HepG2 (cell line): ENCODE results near the gene UBR1. TPM values are rescaled to one million over a fixed set of nuclear protein-coding genes. Genes with fewer than 3 reads are reported as not detected.

ENCODE experiments used
- AGO1 ChIP-seq: fragments of 200-400 bp; formaldehyde crosslinking; IDR thresholded peaks from 2 replicates; pipeline ENCODE4 v1.6.1; 2017; ENCODE audit warnings: mild to moderate bottlenecking, low read depth, low read length, moderate library complexity; ENCODE audit not compliant: poor library complexity, severe bottlenecking
- NR2F2 ChIP-seq: IDR thresholded peaks from 2 replicates; pipeline ENCODE4 v1.6.1; 2012; ENCODE audit warnings: low read depth, inconsistent platforms, borderline replicate concordance
- NR2F6 ChIP-seq, 2 experiments: IDR thresholded peaks; 2 replicates each; pipeline ENCODE4 v1.6.1; 2016; ENCODE audit warnings: antibody characterized with exemption in 1 of 2, mild to moderate bottlenecking in 1 of 2
- POGK ChIP-seq: sonication (generic); formaldehyde crosslinking; conservative IDR thresholded peaks from 2 replicates; pipeline ENCODE4 v1.8.0; 2022; ENCODE audit warnings: mild to moderate bottlenecking, moderate library complexity, missing genetic modification reagents
- XBP1 ChIP-seq: sonication (generic); formaldehyde crosslinking; IDR thresholded peaks from 2 replicates; pipeline ENCODE4 v1.5.0; 2020; ENCODE audit warnings: missing genetic modification reagents
- ZNF260 ChIP-seq: sonication (generic); formaldehyde crosslinking; IDR thresholded peaks from 2 replicates; pipeline ENCODE4 v1.4.0; 2020; ENCODE audit warnings: missing genetic modification reagents, low read depth, mild to moderate bottlenecking, borderline replicate concordance
- ZNF382 ChIP-seq: sonication (generic); formaldehyde crosslinking; IDR thresholded peaks from 2 replicates; pipeline ENCODE4 v1.5.0; 2020; ENCODE audit warnings: missing genetic modification reagents, mild to moderate bottlenecking, borderline replicate concordance
- ZNF451 ChIP-seq: sonication (generic); formaldehyde crosslinking; IDR thresholded peaks from 2 replicates; pipeline ENCODE4 v1.5.0; 2020; ENCODE audit warnings: mild to moderate bottlenecking, missing genetic modification reagents
- ZNF512 ChIP-seq: sonication (generic); formaldehyde crosslinking; IDR thresholded peaks from 2 replicates; pipeline ENCODE4 v1.4.0; 2020; ENCODE audit warnings: mild to moderate bottlenecking, missing genetic modification reagents
- ZNF691 ChIP-seq: sonication (generic); formaldehyde crosslinking; IDR thresholded peaks from 2 replicates; pipeline ENCODE4 v1.4.0; 2020; ENCODE audit warnings: missing genetic modification reagents, low read depth, mild to moderate bottlenecking, borderline replicate concordance
- ZNF703 ChIP-seq: sonication (generic); formaldehyde crosslinking; IDR thresholded peaks from 2 replicates; pipeline ENCODE4 v1.5.1; 2020; ENCODE audit warnings: missing genetic modification reagents, mild to moderate bottlenecking, moderate library complexity, borderline replicate concordance
- ZNF747 ChIP-seq: sonication (generic); formaldehyde crosslinking; IDR thresholded peaks from 2 replicates; pipeline ENCODE4 v1.8.1; 2023; ENCODE audit warnings: missing genetic modification reagents, mild to moderate bottlenecking, borderline replicate concordance
- ZNF75D ChIP-seq: sonication (generic); formaldehyde crosslinking; IDR thresholded peaks from 2 replicates; pipeline ENCODE4 v1.8.1; 2023; ENCODE audit warnings: missing genetic modification reagents, mild to moderate bottlenecking, borderline replicate concordance
- ZSCAN22 ChIP-seq: sonication (generic); formaldehyde crosslinking; IDR thresholded peaks from 2 replicates; pipeline ENCODE4 v1.4.0; 2020; ENCODE audit warnings: mild to moderate bottlenecking, missing genetic modification reagents
- polyA plus RNA-seq, 8 experiments: library from polyadenylated mRNA; depleted of rRNA in 3 of 8; stranded (reverse) in 7 of 8; unstranded in 1 of 8; fragments of >200 nt; fragmentation: Illumina TruSeq in 4 of 8; extraction: Trizol in 4 of 8; gene quantifications; 2 replicates each; pipeline versions ENCODE4 v1.2.1 to v1.2.3, GENCODE V29; 2011 to 2016; ENCODE audit warnings: low read depth in 4 of 8, missing spikeins in 1 of 8, mixed read lengths in 1 of 8; ENCODE audit not compliant: insufficient read depth in 1 of 8
- total RNA-seq, 5 experiments: library from RNA; depleted of rRNA; stranded (reverse); fragments of >200 nt; fragmentation: Illumina TruSeq; extraction: Trizol; gene quantifications; 2 replicates each; pipeline ENCODE4 v1.2.3, GENCODE V29; 2016; ENCODE audit warnings: low read depth in 1 of 5
- TF ChIP-seq, protein P1 (sequence below), 2 experiments: fragments of 450-650 bp in 1 of 2; sonication (generic) in 1 of 2; formaldehyde crosslinking in 1 of 2; IDR thresholded peaks; 2 replicates each; pipeline versions ENCODE4 v1.6.1 to v1.8.0; 2016 to 2022; ENCODE audit warnings: antibody characterized with exemption in 1 of 2, mild to moderate bottlenecking in 1 of 2, missing genetic modification reagents in 1 of 2

Gene UBR1
- total and polyA plus RNA-seq, 2 of the 13 experiments (the other 11 are each of a cell fraction or from before 2014, with no cell fraction given) = 6.4 to 18.0 TPM

DNA sequence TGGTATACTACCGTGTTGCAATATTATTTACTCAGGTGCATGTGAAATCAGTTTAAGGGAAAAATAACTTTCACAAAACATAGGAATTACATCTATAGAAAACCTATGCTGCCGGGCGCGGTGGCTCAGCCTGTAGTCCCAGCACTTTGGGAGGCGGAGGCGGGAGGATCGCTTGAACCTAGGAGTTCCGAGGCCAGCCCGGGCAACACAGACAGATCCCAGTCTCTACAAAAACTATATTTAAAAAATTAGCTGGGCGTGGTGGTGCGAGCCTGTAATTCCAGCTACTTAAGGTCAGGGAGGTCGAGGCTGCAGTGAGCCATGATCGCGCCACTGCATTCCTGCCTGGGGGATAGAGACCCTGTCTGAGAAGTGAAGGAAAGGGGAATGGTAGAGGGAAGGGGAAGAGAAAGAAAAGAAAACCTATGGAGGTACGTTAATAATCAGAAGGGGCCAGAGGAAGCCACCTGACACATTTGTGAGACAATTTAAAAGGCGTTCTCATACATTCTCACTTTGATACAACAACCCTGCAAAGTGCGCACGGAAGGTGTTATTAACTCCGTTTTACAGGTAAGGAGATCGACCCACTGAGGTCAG is 27.1 kb upstream of the UBR1 start (continued):
- TF ChIP-seq, protein P1, sequence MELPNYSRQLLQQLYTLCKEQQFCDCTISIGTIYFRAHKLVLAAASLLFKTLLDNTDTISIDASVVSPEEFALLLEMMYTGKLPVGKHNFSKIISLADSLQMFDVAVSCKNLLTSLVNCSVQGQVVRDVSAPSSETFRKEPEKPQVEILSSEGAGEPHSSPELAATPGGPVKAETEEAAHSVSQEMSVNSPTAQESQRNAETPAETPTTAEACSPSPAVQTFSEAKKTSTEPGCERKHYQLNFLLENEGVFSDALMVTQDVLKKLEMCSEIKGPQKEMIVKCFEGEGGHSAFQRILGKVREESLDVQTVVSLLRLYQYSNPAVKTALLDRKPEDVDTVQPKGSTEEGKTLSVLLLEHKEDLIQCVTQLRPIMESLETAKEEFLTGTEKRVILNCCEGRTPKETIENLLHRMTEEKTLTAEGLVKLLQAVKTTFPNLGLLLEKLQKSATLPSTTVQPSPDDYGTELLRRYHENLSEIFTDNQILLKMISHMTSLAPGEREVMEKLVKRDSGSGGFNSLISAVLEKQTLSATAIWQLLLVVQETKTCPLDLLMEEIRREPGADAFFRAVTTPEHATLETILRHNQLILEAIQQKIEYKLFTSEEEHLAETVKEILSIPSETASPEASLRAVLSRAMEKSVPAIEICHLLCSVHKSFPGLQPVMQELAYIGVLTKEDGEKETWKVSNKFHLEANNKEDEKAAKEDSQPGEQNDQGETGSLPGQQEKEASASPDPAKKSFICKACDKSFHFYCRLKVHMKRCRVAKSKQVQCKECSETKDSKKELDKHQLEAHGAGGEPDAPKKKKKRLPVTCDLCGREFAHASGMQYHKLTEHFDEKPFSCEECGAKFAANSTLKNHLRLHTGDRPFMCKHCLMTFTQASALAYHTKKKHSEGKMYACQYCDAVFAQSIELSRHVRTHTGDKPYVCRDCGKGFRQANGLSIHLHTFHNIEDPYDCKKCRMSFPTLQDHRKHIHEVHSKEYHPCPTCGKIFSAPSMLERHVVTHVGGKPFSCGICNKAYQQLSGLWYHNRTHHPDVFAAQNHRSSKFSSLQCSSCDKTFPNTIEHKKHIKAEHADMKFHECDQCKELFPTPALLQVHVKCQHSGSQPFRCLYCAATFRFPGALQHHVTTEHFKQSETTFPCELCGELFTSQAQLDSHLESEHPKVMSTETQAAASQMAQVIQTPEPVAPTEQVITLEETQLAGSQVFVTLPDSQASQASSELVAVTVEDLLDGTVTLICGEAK (IDR thresholded peaks at IDR 0.05) = no peak
- TF ChIP-seq, protein P1 (CRISPR knock-in tag; IDR thresholded peaks at IDR 0.05) = no peak
- TF ChIP-seq NR2F6 (IDR thresholded peaks at IDR 0.05) (0 out of 2 replicates have a peak, but pooled peaks have one; percentile 13), NR2F6 (CRISPR knock-in tag; IDR thresholded peaks at IDR 0.05) (peak; percentile 4; the same call in 1 of the 2 replicates), XBP1 (no peak), NR2F2 (peak; percentile 35; the same call in 1 of the 2 replicates), ZNF382 (no peak), POGK (no peak), ZNF747 (CRISPR knock-in tag) (no peak), ZNF260 (CRISPR knock-in tag) (no peak), ZNF703 (no peak), ZNF512 (CRISPR knock-in tag) (no peak), AGO1 (no peak), ZNF691 (CRISPR knock-in tag) (no peak), ZSCAN22 (CRISPR knock-in tag) (no peak), ZNF75D (no peak), ZNF451 (CRISPR knock-in tag) (no peak)
